NCI-H2227 (cell line): ENCODE data around the gene NPAS2.
A peak's percentile ranks its signal among the peaks of the same experiment; 100 is the strongest.

Source experiments
- DNase-seq: peaks from one replicate; lab custom pipeline; 2025; ENCODE audit not compliant: unreplicated experiment; lab: John Stamatoyannopoulos, UW

Gene NPAS2

DNA sequence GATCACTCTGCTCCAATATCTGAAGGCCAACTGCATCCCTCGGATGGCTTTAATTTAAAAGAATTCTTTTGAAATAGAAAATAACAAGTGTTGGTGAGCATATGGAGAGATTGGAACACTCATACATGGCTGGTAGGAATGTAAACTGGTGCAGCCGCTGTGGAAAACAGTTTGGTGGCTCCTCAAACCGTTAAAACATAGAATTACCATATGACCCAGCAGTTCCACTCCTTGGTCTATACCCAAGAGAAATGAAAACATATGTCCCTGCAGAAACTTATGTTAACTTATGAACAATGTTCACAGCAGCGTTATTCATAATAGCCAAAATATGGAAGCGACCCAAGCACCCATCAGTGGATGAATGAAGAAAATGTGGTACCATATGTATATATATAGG lies 60.1 kb downstream of the NPAS2 start:
- DNase-seq = no peak

DNA sequence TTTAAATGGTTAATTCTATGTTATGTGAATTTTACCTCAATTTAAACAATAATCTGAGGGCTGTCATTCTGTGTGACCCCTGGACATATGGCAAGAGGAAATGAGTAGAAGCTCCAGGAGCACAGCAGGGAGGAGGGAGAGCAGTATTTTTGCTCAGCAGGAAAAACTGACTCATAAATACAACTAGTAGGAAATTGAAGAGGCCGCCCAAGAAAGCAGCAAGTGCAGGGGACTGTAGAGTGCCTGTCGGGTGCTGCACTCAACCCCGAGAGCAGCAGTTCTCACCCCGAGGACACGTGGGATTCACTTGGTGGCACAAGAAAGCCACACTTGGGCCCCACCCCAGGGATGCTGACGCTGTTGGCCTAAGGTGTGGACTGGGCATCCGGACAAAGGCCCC lies 60.8 kb downstream of the NPAS2 start:
- DNase-seq = peak; percentile 26

DNA sequence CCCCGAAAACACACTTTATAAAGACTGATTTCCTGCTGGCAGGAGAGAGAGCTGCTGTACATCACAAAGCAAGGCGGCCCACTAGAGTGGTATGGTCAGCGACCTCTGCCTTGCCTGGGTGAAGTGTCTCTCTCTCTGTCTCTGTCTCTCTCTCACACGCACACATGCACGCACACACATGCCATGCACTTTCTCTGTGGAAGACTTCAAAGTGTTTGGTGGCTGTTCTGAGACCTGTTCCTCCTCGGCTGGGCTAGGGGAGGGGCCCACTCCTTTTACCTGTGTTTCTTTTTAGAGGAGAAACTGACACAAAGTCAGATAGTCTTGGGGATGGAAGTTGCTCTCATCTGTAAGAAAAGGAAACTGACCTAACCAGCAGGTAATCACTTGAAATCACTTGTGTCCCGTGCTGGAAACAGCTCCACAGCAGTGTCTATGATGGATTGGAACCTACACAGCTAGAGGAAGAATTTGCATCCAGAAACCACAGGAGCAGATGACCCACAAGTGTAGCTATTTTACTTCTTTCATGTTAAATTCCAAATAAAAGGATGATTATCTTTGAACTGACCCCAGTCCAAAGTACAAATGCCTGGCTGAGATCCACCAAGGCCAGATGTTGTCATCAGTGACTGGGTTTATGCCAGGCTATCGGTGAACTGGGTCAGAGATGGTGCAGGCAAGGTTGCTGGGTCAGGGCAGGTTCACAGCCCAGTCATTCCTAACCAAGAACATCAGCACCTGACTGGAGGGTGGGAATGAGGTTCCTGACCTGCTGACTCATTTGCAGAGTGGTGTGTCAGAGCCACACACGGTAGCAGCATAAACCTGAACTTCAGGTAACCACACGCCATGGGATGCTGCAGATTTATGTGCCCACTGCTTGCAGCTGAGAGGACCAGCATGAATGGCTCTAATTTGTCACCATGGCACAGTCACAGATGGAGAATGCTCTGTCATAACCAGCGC lies 63.0 kb downstream of the NPAS2 start:
- no peak for DNase-seq

DNA sequence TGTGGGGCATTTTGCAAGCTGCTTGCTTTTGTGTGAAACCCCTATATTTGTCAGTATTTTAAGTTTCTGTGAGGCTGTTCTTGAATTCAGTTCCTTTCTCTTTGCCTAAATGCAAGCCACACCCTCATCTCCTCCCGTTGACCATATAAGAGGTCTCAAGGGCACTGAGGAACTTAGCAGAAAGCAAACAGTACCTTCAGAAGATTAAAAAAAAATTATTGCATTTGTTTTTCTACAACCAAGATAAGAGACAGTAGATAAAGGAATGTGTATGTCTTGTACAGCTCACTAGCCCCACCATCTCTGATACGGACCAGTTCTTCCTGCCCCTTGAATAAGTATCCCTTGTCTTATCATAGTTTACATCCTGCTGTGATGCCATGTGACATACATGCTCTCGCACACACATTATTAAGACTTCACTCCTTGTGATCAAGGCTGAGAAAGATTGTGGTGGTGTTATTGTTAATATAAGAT lies 64.2 kb downstream of the NPAS2 start:
- DNase-seq = no peak

DNA sequence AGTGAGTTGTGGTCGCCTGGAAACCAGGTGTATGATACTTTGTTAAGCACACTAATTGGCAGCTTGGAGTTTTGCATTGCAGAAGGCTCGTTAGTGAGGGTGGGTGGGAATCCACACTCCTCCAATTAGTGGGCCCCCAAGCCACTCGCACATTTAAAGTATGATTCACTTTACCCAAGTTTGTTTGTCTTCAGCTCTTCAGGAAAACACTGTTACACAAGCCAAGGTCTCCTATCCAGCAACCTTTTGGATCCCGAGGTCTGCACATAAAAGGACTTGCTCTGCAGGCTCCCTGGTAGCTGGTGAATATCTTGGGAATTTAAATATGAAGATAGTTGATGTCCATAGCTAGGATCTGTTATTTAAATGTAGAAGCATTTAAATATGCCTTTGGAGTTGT lies 66.1 kb downstream of the NPAS2 start:
- DNase-seq = no peak

- DNase-seq = no peak
These were observed 67.2 kb downstream of the NPAS2 start for GRCh38 chr2:100887039-100887578.

DNA sequence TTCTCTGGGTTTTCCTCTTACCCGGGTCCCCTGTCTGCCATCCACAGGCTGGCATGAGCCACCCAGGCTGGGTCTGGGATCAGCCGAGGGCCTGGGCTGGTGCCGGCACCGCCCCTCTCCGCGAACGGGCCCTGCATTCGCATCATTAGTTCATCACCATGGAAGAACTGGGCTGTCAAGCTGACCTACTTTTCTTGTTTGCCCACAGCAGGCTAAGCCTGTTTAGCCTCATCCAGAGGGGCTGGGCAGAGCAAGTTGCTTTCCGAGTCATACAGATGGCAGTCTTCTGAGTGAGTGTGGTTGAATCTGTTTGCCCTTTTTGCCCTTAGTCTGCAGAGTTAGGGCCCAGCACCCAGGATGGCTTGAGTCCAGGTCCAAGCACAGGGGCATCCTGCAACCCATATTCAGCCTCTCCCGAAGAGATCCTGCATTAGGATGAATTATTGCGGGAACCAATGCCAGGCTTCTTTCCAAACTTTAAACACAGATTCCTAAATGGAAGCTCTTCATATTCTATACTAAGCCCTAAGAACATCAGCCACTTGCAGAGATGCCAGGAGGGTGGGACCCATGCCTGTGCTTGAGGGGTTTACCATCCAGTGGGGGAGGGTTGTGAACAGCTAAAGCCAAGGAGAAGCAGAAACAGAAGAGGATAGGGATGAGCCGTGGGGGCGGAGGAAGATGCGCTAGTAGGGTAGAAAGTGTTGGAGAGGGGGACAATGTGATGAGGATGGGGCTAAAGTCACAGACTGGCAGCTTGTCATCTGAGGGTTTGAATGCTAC lies 68.0 kb downstream of the NPAS2 start:
- no peak for DNase-seq

DNA sequence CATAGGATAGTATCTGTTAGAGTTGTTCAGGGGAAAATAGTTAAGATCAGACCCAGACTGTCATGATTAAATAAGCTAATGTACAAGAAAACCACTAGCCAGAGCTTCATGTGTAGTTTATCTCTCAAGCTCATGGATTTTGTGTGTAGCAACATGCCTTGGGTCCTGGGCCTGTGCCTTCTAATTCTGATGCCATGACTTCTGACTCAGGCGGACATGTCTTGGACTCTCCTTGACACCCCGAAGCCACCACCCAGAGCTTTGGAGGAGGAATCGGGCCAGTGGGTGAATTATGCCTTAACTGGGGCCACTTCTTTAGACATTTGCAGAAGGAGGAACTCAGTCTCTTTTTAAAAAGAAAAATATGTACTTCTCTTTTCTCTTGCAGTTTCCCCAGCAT lies 68.7 kb downstream of the NPAS2 start:
- DNase-seq = no peak

DNA sequence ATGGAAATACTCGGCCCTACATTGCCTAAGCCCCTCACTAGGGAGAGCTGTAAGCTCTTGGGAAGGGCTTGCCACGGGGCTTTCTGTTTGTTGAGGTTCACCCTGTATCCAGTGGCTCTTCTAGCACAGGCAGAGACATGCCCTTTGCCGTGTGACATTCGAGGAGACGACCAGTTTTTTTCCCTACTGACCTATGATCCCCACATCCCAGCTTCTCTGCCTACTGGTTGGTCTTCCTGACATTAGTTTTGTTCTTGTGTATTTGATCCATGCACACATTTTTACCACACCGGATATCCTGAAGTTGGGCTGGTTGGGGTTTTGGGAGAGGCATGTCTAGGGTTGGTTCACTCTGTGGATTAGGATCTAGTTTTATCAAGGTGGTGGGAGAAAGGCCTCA lies 69.3 kb downstream of the NPAS2 start:
- no peak for DNase-seq

DNA sequence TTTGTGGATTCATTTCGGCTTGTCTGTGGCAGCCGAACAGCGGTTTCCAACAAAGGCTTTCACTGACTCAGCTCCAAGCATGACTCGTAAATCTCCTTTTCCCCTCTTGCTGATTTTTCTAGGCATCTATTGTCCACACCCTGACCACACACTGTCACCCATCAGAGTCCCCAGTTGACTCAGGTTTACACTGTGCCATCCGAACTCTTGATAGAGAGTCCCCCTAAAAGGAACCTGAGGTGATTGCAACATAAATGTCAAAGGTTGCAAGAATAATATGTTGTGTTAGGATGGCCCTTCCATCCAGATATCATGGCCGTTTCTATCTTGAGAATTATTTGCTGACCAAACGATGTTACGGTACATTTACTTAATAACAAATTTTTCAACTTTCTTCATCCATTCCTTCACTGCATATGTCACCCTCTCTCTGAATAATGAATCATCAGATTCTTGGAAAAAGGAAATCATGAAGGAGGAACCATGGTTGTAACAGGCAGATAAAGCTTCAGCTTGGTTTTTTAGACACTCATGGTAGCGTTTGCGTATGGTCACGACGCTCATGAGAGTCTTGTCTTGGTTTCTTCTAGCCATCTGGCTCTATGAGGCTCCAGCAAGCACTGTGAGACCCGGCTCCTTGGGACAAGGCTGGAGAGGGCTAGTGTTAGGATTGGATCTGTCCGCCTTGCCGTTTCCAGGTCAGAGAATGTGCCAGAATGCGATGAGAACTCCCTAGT lies 72.1 kb downstream of the NPAS2 start:
- no peak for DNase-seq

DNA sequence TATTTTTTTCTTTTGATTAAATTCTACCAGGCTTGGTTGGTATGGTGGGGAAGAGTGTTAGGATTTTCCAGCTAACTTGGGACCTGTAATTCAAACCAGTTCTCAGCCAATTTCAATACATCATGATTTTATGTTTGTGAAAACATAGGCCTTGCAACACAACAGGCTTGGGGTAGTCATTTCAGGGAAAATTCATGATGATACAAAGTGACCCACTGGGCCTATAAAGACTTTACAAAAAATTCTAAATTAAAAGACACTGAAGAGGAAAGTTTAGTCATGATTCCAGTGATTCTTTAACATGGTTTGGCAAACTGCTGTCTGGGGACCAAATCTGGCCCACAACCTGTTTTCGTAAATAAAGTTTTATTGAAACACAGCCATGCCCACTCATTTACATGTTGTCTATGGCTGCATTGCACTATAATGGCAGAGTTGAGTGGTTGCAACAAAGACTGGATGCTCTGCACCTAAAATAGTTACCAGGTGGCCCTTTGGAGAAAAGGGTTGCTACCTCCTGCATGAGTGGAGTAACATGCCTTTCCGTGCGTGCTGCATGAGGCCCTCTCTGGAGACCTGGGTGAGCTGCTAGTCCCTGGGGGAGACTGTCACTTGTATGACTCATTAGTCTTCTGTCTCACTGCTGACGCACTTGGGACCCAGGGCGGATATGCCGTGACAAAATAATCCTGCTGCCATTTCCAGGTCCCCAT lies 73.6 kb downstream of the NPAS2 start:
- no peak for DNase-seq

- no peak for DNase-seq
These were observed 74.3 kb downstream of the NPAS2 start for GRCh38 chr2:100894105-100894795.

DNA sequence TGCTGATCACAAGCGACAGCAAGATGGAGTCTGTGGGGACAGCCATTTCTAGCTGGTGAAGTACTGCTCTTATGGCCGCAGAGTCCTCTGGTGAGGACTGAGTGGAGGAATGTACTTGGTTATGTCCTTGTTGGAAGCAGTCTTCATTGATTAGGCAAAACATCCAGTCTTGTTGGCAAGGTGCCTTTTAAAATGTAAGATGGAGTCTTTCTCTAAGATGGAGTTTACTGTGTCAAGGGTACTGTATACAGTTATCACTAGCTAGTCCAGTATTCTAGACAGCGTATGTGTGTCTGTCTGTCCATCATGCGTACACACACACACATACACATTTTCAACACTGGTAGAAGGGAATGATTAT lies 74.8 kb downstream of the NPAS2 start:
- no peak for DNase-seq

GRCh38 chr2:100895402-100895801 lies 75.5 kb downstream of the NPAS2 start:
- no peak for DNase-seq

DNA sequence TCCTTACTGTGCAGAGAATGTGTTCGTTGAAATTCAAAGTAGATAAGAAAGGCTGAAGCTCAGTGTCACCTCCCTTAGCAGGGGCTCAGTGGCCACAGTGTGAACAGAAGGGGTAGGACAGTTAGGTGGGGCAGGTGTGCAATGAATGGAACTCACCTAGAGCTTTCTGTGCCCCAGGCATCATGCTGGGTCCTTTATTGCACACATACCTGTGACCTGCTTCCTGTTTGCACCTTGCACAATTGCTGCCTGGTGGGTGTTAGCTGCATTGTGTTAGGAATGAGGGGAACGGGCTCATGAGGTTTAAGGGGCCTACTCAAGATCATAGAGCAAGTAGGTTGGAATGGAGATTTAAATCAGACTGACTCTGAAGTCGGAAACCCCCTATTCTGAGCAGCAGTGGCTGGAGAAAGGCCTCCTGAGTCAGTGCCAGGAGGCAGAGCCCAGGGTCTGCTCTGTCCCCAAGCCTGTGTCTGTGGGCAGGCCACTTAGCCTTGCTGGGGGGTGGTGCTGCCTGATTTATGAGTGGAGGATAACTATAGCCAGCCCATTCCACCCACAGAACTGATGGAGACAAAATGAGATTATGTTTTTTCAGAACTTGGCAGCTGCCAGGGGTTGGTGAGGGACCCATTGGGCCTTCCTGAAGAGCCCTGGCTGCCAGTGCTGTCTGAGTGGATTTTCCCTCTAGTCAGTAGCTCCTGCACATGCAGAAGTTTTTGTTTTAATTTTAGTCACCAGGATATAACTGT lies 76.2 kb downstream of the NPAS2 start:
- no peak for DNase-seq

- no peak for DNase-seq
These were observed 78.2 kb downstream of the NPAS2 start for GRCh38 chr2:100898035-100898665.

GRCh38 chr2:100900156-100900795 lies 80.3 kb downstream of the NPAS2 start:
- DNase-seq = no peak

DNA sequence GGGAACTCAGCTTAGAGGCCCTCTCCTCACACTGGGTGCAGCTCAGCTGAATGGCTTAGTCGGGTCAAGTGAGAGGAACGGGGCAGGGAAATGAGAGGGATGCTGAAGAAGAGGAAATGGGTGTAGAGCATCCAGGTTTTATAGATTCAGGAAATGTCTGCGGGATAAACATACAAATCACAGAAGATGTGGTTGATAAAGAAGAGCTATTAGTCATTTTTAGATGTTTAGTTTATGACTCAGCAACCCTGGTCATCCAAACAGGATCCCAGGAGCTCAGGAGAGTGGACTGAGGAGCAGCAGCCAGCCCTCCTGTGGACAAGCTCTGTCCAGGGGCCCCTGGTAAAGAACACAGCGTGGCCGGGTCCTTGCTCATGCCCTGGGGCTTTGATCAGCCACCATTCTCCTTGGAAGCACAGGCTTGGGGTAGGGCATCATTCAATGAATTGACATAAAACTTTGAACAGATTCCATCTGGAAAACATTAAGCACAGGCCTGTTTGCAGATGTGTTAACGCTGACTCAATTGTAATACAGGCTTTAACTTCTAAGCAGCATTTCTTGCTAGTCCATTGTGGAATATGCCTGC lies 83.0 kb downstream of the NPAS2 start:
- no peak for DNase-seq
